ENCODE measurements around the gene GPR176. TPM values are rescaled to one million over a fixed set of nuclear protein-coding genes. Genes with fewer than 3 reads are reported as not detected.

Gene GPR176
- total RNA-seq, 1 donor from 2014 or later: 3.8 TPM

GRCh38 chr15:39935241-39935640 is 15.2 kb upstream of the GPR176 start:
- Mint-ChIP-seq H3K4me1 (peaks cover 24% of the 10 kb centered on the region), H3K9me3 (no peaks in the 10 kb centered on the region), H3K27ac (peak overlapping the region; percentile 14), H3K36me3 (peaks cover 10% of the 10 kb centered on the region), H3K4me3 (peak overlapping the region; percentile 30), H3K27me3 (ENCODE audit: low read depth) (no peaks in the 10 kb centered on the region)
- no peak for TF ChIP-seq CTCF (IDR thresholded peaks at IDR 0.05; ENCODE audit: unreplicated experiment)
- no peak for DNase-seq (ENCODE audit: low spot score in 2 of 2, unreplicated experiment in 2 of 2)

- Mint-ChIP-seq H3K27me3 (ENCODE audit: low read depth) (no peaks in the 10 kb centered on the region), H3K36me3 (peaks cover 3% of the 10 kb centered on the region), H3K4me1 (peaks cover 23% of the 10 kb centered on the region), H3K9me3 (no peaks in the 10 kb centered on the region), H3K27ac (peak overlapping the region; percentile 96), H3K4me3 (peak overlapping the region; percentile 83)
- DNase-seq (ENCODE audit: low spot score in 2 of 2, unreplicated experiment in 2 of 2): no peak
- TF ChIP-seq CTCF (IDR thresholded peaks at IDR 0.05; ENCODE audit: unreplicated experiment): no peak
These were observed 14.5 kb upstream of the GPR176 start for GRCh38 chr15:39934397-39935071.

GRCh38 chr15:39931615-39932014 is 11.5 kb upstream of the GPR176 start:
- no peak for DNase-seq (ENCODE audit: low spot score in 2 of 2, unreplicated experiment in 2 of 2)
- no peak for TF ChIP-seq CTCF (IDR thresholded peaks at IDR 0.05; ENCODE audit: unreplicated experiment)
- peaks cover 14% of the 10 kb centered on the region for H3K4me1 Mint-ChIP-seq
- H3K9me3 Mint-ChIP-seq: no peaks in the 10 kb centered on the region
- H3K27me3 Mint-ChIP-seq (ENCODE audit: low read depth): no peaks in the 10 kb centered on the region
- H3K27ac Mint-ChIP-seq: no peak overlapping the region
- H3K36me3 Mint-ChIP-seq: peaks cover 2% of the 10 kb centered on the region
- no peak overlapping the region for H3K4me3 Mint-ChIP-seq

GRCh38 chr15:39926526-39926925 is 6.5 kb upstream of the GPR176 start:
- H3K4me3 Mint-ChIP-seq: no peak overlapping the region
- H3K36me3 Mint-ChIP-seq: no peaks in the 10 kb centered on the region
- no peak for DNase-seq (ENCODE audit: low spot score in 2 of 2, unreplicated experiment in 2 of 2)
- no peaks in the 10 kb centered on the region for H3K27me3 Mint-ChIP-seq (ENCODE audit: low read depth)
- TF ChIP-seq CTCF (IDR thresholded peaks at IDR 0.05; ENCODE audit: unreplicated experiment): no peak
- no peaks in the 10 kb centered on the region for H3K9me3 Mint-ChIP-seq
- peaks cover 5% of the 10 kb centered on the region for H3K4me1 Mint-ChIP-seq
- no peak overlapping the region for H3K27ac Mint-ChIP-seq

- Mint-ChIP-seq H3K36me3 (no peaks in the 10 kb centered on the region), H3K4me1 (peaks cover 11% of the 10 kb centered on the region), H3K4me3 (no peak overlapping the region), H3K27me3 (ENCODE audit: low read depth) (peaks cover 3% of the 10 kb centered on the region), H3K9me3 (no peaks in the 10 kb centered on the region), H3K27ac (no peak overlapping the region)
- DNase-seq (ENCODE audit: low spot score in 2 of 2, unreplicated experiment in 2 of 2): no peak
- TF ChIP-seq CTCF (IDR thresholded peaks at IDR 0.05; ENCODE audit: unreplicated experiment): no peak
These were observed 5.2 kb upstream of the GPR176 start for GRCh38 chr15:39925112-39925842.

All from mesothelial cell of epicardium (in vitro differentiated cells).